AG20443 (cell line): ENCODE measurements around the gene CREB3.

ENCODE experiments used
- DNase-seq: peaks from one replicate; pipeline ENCODE4 v3.0.0; 2012; ENCODE audit warnings: low spot score, mixed read lengths

Gene CREB3

GRCh38 chr9:35727676-35728040 lies 4.8 kb upstream of the CREB3 start:
- DNase-seq: no peak

- DNase-seq: peak; percentile 84
Measured at GRCh38 chr9:35728041-35728971, 4.2 kb upstream of the CREB3 start.

- no peak for DNase-seq
Measured at GRCh38 chr9:35729101-35729500, 3.4 kb upstream of the CREB3 start.

- DNase-seq: peak; percentile 86
Measured at GRCh38 chr9:35729700-35730485, 2.6 kb upstream of the CREB3 start.

- no peak for DNase-seq
Measured at GRCh38 chr9:35730486-35730854, 2.0 kb upstream of the CREB3 start.

- no peak for DNase-seq
Measured at GRCh38 chr9:35731415-35732184, 866 bp upstream of the CREB3 start.

- DNase-seq: peak; percentile 37
Measured at GRCh38 chr9:35732800-35733541, 505 bp downstream of the CREB3 start.

- no peak for DNase-seq
Measured at GRCh38 chr9:35734096-35734495, 1.6 kb downstream of the CREB3 start.

- peak; percentile 78 for DNase-seq
Measured at GRCh38 chr9:35736201-35736633, 3.8 kb downstream of the CREB3 start.

- no peak for DNase-seq
Measured at GRCh38 chr9:35737143-35737542, 4.7 kb downstream of the CREB3 start.

- no peak for DNase-seq
Measured at GRCh38 chr9:35738186-35738585, 5.7 kb downstream of the CREB3 start.

GRCh38 chr9:35738924-35739323 lies 6.5 kb downstream of the CREB3 start:
- no peak for DNase-seq

- no peak for DNase-seq
Measured at GRCh38 chr9:35740243-35740642, 7.8 kb downstream of the CREB3 start.

- no peak for DNase-seq
Measured at GRCh38 chr9:35741740-35742139, 9.3 kb downstream of the CREB3 start.

GRCh38 chr9:35743452-35743851 lies 11.0 kb downstream of the CREB3 start:
- DNase-seq: no peak

- DNase-seq: no peak
Measured at GRCh38 chr9:35743880-35744518, 11.5 kb downstream of the CREB3 start.

- no peak for DNase-seq
Measured at GRCh38 chr9:35745569-35745968, 13.1 kb downstream of the CREB3 start.

GRCh38 chr9:35746583-35746982 lies 14.1 kb downstream of the CREB3 start:
- no peak for DNase-seq

- no peak for DNase-seq
Measured at GRCh38 chr9:35748242-35748857, 15.9 kb downstream of the CREB3 start.

GRCh38 chr9:35748858-35749514 lies 16.5 kb downstream of the CREB3 start, which contains the start of the genes GBA2 and RGP1:
Gene GBA2, minus strand, starts transcription at chr9:35749228. Its CDS starts 524 bp downstream, at chr9:35748704.
Gene RGP1, plus strand, starts transcription at chr9:35749287. Its CDS starts 469 bp downstream, at chr9:35749756.
- peak; percentile 90 for DNase-seq
